Stimulated activated CD4-positive, alpha-beta T cell treated with anti-CD3 and anti-CD28 coated beads, Interleukin-12 subunit alpha, Interleukin-12 subunit beta, amount 100 ng/mL, for 24 hours (primary cell): ENCODE data around the gene MAGI1.

ENCODE experiments used
- DNase-seq, 2 experiments: peaks; one replicate each; pipeline ENCODE4 v3.0.0-alpha.2; 2020; ENCODE audit warnings: low read depth in 2 of 2

The MAGI1 gene

DNA sequence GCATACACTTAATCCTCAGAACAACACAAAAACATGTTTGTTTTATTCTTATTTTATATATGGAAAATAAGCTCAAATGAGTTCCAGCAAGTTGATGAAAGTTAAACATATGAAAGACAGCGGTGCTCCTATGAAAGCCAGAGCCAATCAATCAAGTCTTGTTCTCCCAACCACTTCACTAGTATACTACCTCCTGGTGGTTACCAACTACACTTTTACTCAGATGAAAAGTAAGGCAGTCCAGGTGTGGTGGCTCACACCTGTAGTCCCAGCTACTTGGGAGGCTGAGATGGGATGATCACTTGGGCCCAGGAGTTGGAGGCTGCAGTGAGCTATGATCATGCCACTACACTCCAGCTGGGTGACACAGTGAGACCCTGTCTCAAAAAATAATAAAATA lies 66.0 kb downstream of the MAGI1 start:
- DNase-seq, result no peak

DNA sequence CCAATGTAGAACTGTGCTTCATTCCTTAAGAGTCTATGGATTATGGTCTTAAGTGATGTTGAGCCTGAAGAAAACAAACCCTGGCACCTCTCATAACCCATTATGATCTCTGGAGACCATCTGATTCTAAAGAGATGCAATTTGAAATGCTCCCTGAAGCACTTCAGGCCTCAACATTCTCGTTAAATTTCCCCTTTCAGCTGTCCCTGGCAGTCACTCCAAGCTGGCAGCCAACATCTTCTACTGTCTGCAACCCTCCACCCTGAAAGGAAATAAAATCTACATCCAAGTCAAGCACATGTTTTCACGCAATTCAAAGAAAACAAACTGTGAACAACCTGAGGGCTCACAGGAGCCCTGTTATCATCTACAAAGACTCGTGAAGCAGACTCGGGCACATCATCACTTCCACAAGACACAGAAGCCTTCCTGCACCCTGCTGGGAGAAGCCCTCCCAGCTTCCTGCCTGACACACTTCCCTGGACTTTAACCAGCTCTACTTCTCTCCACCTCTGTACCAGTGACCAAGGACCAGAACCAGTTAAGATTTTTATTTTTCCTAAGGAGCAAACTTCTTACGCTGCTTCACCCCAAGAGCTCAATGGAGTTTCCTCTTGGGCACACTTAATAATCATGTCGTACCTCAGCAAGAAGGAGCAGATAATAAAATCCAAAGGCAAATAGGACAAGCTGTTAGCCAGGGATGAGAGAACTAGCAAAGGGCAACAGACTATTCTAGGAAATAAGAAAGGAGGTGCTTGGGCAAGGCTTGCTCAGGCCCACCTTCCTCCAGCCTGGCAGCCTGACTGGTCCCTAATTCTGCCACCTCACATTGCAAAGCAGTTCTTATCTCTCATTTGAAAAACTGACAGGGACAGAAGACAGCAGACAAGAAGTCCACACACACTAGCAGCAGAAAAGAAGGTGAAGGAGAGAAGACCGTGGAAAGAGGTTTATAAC lies 67.1 kb downstream of the MAGI1 start:
- no peak for DNase-seq

DNA sequence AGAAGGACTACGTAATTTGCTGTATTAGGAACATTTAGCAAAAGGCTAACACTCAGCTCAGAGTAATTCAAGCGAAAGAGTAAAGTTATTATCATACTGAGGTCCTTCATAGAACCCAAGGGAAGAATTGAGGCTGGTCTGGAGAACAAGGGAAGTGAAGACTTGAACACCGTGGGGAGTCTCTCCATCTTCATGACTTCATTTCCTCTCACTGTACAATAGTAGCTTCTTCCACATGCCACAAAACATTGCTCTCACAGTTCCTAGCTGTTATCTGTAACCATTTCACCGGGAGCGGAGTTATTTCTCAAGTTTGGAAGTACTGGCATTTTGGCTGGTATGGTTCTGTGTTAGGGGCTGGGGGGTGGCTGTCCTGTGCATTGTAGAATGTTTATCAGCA lies 69.7 kb downstream of the MAGI1 start:
- no peak for DNase-seq

- no peak for DNase-seq
Observed at GRCh38 chr3:65967451-65967850, 71.3 kb downstream of the MAGI1 start.

DNA sequence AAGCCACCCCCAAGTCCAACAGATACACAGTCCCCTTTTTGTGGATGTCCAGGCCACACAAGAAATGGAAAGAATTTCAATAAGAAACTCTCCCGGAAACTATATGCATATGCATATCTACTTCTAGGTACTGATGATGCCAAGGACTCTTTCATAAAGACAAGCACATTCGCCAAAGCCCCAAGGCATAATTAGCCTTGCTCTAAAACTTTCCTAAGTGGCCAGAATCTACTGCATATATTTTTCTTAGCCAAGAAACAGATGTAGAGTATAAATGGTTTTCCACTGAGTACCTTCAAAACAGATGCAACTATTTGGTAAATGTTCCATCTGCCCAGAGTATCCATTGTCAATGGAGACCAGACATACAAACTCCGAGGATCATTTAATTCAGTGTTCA lies 73.9 kb downstream of the MAGI1 start:
- no peak for DNase-seq

DNA sequence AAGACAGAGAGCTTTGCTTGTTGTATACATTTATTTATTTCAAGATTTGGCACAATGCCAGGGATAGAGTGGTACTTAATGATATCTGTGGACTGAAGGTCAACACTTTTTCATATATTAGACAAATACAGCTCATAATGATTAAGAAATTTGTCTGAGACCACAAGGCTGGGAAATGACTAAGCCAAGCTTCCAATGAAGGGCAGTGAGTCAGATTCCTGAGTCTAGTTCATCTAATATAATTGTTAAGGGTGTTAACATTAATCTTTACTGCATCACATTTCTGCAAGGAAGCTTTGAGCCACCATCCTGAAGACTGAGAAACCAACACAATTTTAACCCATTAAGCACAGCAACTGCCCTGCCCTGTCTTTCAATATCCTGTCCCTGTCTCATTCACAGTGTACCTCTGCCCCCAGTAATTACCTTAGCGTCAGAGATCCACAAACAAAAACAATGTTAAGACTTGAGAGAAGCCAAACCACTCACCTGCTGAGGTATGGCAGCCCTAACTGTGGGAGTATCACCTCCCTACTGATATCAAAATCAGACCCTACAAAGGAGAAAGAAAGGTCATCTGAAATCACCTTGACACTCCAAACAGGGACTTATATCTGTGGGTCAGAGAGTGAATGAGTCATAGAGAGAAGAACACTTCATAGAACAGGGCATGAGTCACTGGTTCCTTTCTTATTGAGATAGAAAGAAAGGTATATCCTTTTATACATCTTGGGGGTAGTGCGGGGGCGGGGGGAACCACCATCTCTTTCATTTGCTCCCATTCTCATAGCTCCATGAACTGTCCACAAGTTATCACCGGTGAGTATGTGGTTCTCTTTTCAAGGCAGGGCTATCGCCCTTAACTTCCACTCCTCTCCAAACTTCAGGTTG lies 74.7 kb downstream of the MAGI1 start:
- DNase-seq, result peak in 1 of 2 experiments; percentile 43

DNA sequence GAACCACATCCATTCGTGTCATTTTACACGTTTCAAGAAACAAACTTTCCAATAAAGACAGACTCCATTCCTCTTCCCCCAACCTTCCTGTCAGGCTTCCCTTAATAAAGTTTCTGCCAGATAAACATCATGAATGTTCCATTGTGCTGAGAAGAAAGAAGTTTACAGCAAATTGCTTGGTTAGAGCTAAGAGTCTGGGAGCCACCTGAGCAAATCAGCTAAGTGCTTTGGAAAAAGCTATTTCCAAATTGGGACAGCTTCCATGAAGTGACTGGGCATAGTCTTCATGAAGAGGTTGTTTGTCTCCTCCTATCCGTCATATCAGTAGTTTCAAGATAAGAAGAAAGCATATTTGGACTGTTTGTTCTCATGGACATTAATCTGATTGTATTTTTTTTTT lies 77.0 kb downstream of the MAGI1 start:
- no peak for DNase-seq

DNA sequence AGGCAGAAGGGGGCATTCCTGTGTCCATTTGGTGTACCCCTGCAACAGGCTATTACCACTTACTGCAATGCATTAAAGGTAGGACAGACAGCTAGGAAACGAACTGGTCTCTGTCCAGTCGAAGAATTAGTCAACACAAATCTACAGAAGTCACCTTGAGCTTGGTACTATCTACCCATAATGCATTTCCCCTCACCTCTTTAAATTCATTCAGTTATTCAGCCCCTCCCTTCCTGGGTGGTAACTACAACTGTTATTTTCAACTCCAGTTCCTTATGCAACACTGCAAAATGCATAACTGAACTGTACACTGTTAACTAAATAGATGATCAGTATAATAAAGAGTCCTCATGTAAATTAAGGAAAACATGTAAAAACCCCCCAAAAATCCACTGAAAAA lies 77.6 kb downstream of the MAGI1 start:
- no peak for DNase-seq

- DNase-seq, result no peak
Observed at GRCh38 chr3:65960087-65960486, 78.6 kb downstream of the MAGI1 start.

DNA sequence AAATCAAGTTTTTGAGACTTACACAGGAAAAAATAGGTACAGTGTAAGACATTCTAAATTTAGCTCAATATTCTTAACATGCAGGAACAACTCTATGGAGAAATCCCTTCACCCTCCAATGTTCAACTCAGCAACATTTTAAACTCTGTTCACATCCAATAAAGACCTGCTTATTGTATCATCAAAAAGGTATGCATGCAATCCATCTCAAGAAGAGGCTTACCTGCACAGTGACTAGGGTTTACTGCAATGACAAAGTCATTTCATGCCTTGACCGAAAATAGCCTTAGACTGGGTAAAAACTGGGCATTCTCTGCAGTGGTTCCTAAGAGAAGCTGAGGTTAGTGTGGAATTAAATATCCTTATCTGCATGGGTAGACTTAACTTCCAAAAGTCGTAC lies 80.5 kb downstream of the MAGI1 start:
- no peak for DNase-seq

- DNase-seq, result no peak
Observed at GRCh38 chr3:65955792-65956477, 82.8 kb downstream of the MAGI1 start.

DNA sequence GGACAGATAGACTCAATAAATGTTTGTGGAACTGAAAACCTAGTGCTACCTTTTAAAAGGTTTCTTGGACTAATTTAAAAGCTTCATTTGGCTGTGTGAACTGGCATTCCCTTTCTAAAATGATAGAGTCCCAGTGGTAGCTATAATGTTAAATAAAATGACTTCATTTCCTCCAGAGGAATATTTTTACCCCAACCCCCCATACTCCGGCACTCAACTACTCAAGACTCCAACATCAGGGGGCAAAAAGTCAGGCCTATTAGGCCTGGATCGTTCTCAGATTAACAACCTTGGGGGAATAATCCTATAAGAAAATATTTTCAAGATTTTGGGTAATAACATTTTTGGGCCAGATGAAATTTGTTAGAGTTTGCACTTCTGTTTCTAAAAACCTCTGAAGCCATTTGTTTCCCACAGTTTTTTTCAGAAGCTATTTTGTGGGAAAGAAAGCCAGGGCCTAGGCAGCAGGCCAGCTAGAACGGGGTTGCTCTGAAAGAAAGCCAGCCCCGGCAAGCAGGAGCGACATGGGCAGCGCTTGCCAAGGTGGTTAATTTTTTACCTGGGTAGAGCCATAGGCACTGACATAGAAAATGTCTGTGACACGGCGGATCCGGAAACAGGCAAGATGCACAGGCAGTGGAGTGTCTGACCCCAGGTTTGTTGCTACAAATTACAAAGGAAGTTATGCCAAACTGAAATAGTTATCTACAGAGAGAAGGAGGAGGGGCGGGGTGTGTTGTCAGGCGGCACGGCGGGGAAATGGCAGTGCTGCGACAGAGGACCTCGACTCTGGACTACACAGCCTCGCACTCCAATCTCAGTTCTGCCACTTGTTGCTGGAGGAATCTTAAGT lies 84.6 kb downstream of the MAGI1 start:
- DNase-seq, result no peak

GRCh38 chr3:65953301-65953812 lies 85.4 kb downstream of the MAGI1 start:
- no peak for DNase-seq

DNA sequence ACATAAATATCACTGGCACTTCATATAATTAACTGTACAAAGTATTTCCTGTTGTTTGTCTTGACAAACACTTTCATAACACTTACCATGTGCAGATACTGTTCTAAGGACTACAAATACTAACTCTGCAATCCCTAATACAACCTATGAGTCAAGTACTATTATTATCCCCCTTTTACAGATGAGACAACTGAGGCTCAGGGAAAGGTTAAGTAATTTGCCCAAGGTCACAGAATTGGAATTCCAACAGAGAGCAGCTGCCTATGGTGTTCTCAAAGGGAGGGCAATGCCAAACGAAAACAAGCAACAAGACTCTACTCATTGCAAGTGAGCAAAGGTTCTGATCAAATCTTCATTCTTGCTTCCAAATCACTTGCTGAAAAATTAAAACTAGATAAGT lies 85.9 kb downstream of the MAGI1 start:
- no peak for DNase-seq

- no peak for DNase-seq
Observed at GRCh38 chr3:65951836-65952505, 86.7 kb downstream of the MAGI1 start.

DNA sequence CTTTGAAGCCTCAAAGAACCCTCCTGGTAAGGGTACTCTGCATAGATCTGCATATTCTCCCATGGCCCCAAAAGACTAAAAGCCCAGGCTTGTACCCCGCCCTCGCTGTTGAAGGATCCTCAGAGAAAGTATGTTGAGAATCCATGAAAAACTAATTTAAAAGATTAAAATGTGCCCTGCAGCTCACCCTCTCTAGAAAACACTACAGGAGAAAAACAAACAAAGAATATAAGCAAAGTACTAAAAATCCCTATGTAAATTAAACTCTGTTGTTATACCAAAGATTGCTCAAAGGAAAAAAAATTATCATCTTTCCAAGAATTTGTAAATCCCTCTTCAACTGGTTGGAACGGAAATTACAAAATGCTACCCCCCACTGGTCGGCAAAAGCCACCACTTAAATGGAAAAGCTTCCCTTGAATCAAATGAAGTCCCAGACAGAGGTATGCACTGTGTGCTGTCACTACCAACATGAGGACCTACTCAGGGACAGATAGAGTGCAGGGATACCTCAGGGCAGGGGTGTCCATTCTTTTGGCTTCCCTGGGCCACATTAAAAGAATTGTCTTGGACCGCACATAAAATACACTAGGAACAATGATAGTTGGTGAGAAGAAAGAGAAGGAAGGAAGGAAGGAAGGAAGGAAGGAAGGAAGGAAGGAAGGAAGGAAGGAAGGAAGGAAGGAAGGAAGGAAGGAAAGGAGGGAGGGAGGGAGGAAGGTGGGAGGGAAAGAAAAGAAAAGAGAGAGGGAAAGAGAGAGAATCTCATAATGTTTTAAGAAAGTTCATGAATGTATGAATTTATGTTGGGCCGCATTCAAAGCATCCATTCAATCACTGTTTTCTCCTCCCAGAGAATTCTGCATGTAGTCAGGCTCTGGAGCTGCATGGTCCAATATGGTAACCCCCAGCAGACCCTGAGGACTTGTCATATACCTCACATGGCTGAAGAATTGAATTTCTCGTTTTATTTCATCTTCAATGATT lies 88.1 kb downstream of the MAGI1 start:
- DNase-seq, result no peak

- no peak for DNase-seq
Observed at GRCh38 chr3:65948841-65949573, 89.7 kb downstream of the MAGI1 start.

- no peak for DNase-seq
Observed at GRCh38 chr3:65946438-65946837, 92.3 kb downstream of the MAGI1 start.
